ENCODE results near the gene IMPDH1. TPM values are rescaled to one million over a fixed set of nuclear protein-coding genes. Genes with fewer than 3 reads are reported as not detected.

Gene IMPDH1
- total and polyA plus RNA-seq, 10 of the 15 experiments (the other 5 are each of a cell fraction or from before 2014, with no cell fraction given): 0.50 to 61.3 (median 41.8) TPM

DNA sequence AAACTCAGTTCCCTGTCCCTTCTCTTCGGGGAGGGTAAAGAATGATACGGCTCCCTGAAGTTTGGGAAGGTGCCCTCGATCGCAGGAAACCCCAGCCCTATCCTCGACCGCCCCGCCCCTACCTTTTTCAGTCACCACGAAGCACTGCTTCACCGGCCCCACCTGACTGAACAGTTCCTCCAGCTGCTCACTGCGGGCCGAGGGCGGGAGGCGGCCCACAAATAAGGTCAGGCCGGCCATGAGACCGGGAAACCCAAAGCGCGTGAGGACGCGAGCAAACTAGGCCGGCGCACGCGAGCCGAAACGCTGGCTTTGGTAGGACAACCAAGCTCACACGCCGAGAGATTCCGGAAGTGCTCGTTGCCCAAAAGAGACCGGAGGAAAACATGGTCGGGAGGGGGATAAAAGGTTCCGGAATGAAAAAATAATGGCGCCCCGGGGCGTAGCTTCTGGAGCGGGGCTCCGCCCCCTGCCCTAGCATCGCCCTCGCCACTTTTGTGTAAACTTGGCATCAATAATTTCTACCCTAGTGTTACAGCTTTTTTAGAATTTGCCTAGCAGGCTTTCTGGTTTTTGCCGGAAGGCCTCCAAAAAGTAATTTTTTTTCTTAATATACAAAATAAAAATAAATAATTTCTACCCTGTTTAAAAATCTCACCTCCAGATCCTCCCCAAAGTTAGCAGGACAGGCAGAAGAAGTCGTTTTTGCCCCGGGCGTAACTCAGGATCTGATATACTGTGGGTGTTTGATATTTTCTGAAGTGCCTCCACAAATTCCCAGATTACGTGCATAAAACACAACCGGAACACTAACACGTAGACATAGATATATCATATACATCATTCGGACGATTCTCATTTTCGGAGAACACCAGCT is 66.0 kb downstream of the IMPDH1 start, which contains the start of gene RBM28 (continued):
- no peak for TF ChIP-seq CEBPZ (IDR thresholded peaks at IDR 0.05; ENCODE audit: low read depth, low read length)
- TF ChIP-seq, protein P1, sequence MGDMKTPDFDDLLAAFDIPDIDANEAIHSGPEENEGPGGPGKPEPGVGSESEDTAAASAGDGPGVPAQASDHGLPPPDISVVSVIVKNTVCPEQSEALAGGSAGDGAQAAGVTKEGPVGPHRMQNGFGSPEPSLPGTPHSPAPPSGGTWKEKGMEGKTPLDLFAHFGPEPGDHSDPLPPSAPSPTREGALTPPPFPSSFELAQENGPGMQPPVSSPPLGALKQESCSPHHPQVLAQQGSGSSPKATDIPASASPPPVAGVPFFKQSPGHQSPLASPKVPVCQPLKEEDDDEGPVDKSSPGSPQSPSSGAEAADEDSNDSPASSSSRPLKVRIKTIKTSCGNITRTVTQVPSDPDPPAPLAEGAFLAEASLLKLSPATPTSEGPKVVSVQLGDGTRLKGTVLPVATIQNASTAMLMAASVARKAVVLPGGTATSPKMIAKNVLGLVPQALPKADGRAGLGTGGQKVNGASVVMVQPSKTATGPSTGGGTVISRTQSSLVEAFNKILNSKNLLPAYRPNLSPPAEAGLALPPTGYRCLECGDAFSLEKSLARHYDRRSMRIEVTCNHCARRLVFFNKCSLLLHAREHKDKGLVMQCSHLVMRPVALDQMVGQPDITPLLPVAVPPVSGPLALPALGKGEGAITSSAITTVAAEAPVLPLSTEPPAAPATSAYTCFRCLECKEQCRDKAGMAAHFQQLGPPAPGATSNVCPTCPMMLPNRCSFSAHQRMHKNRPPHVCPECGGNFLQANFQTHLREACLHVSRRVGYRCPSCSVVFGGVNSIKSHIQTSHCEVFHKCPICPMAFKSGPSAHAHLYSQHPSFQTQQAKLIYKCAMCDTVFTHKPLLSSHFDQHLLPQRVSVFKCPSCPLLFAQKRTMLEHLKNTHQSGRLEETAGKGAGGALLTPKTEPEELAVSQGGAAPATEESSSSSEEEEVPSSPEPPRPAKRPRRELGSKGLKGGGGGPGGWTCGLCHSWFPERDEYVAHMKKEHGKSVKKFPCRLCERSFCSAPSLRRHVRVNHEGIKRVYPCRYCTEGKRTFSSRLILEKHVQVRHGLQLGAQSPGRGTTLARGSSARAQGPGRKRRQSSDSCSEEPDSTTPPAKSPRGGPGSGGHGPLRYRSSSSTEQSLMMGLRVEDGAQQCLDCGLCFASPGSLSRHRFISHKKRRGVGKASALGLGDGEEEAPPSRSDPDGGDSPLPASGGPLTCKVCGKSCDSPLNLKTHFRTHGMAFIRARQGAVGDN (IDR thresholded peaks at IDR 0.05): peak; percentile 83
- TF ChIP-seq POLR2A (IDR thresholded peaks at IDR 0.05; ENCODE audit: low read depth, low read length): peak; percentile 94
- TF ChIP-seq, protein P2, sequence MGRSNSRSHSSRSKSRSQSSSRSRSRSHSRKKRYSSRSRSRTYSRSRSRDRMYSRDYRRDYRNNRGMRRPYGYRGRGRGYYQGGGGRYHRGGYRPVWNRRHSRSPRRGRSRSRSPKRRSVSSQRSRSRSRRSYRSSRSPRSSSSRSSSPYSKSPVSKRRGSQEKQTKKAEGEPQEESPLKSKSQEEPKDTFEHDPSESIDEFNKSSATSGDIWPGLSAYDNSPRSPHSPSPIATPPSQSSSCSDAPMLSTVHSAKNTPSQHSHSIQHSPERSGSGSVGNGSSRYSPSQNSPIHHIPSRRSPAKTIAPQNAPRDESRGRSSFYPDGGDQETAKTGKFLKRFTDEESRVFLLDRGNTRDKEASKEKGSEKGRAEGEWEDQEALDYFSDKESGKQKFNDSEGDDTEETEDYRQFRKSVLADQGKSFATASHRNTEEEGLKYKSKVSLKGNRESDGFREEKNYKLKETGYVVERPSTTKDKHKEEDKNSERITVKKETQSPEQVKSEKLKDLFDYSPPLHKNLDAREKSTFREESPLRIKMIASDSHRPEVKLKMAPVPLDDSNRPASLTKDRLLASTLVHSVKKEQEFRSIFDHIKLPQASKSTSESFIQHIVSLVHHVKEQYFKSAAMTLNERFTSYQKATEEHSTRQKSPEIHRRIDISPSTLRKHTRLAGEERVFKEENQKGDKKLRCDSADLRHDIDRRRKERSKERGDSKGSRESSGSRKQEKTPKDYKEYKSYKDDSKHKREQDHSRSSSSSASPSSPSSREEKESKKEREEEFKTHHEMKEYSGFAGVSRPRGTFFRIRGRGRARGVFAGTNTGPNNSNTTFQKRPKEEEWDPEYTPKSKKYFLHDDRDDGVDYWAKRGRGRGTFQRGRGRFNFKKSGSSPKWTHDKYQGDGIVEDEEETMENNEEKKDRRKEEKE (IDR thresholded peaks at IDR 0.05): no peak
- peak; percentile 85 to 89 for TF ChIP-seq SRF (IDR thresholded peaks at IDR 0.05; ENCODE audit: low read depth in 2 of 2, low read length in 2 of 2)
- TF ChIP-seq ZNF24 (IDR thresholded peaks at IDR 0.05): peak; percentile 67; the same call in 1 of the 2 replicates
- TF ChIP-seq FOS (IDR thresholded peaks at IDR 0.05; ENCODE audit: borderline replicate concordance, extremely low read depth, insufficient read length): no peak
- TF ChIP-seq BCL3 (IDR thresholded peaks at IDR 0.05; ENCODE audit: borderline replicate concordance, insufficient read depth, low read depth, low read length, poor library complexity, severe bottlenecking): no peak
- peak; percentile 20; the same call in 1 of the 2 replicates for TF ChIP-seq EED (IDR thresholded peaks at IDR 0.05; ENCODE audit: low read depth)
- TF ChIP-seq E4F1 (IDR thresholded peaks at IDR 0.05; ENCODE audit: borderline replicate concordance, partially characterized antibody): peak; percentile 39
- TF ChIP-seq PAX5 (IDR thresholded peaks at IDR 0.05; ENCODE audit: borderline replicate concordance, low read depth, low read length): no peak
- no peak for TF ChIP-seq JUND (IDR thresholded peaks at IDR 0.05; ENCODE audit: low read depth, low read length)
- peak; percentile 35 for TF ChIP-seq MYC (IDR thresholded peaks at IDR 0.05; ENCODE audit: insufficient read depth, insufficient read length, insufficient replicate concordance, low read length, severe bottlenecking)

Measured in GM12878 (cell line).